ENCODE data around the gene PBX4. TPM values are rescaled to one million over a fixed set of nuclear protein-coding genes. Genes with fewer than 3 reads are reported as not detected.
"Not testable (repeated sequence)": the region's sequence is repeated elsewhere in the genome, so short reads cannot be mapped to it uniquely, and the experiment has no call there.

PBX4 gene
- total RNA-seq, 2 donors from 2014 or later = 28.3 to 56.8 TPM

GRCh38 chr19:19606686-19607085, 11.8 kb downstream of the PBX4 start:
- peaks cover 48% of the 10 kb centered on the region for H3K4me1 Mint-ChIP-seq (ENCODE audit: low read depth)

GRCh38 chr19:19606021-19606420, 12.5 kb downstream of the PBX4 start:
- peak overlapping the region; percentile 57 to 63 for H3K4me3 Mint-ChIP-seq
- H3K9me3 Mint-ChIP-seq = peaks cover 2% of the 10 kb centered on the region in 2 donors
- peak; percentile 45 to 51 for DNase-seq
- peaks cover 10 to 16% of the 10 kb centered on the region in 2 donors for H3K36me3 Mint-ChIP-seq (ENCODE audit: insufficient read depth in 2 of 2)
- peaks cover 54% of the 10 kb centered on the region for H3K4me1 Mint-ChIP-seq (ENCODE audit: low read depth)
- no peaks in the 10 kb centered on the region for H3K27me3 Mint-ChIP-seq (ENCODE audit: low read depth)
- ATAC-seq (replicated peaks in 1 of 2) = peak; percentile 88 to 92
- H3K27ac Mint-ChIP-seq = peak overlapping the region; percentile 91

More at GRCh38 chr19:19606686-19607085, 11.8 kb downstream of the PBX4 start:
- not testable (repeated sequence) for H3K27me3 Mint-ChIP-seq (ENCODE audit: low read depth); H3K36me3 Mint-ChIP-seq (ENCODE audit: insufficient read depth in 2 of 2); ATAC-seq (replicated peaks in 1 of 2); DNase-seq; H3K9me3 Mint-ChIP-seq
- H3K27ac Mint-ChIP-seq = peak overlapping the region; percentile 91
- peak overlapping the region; percentile 57 to 63 for H3K4me3 Mint-ChIP-seq

DNA sequence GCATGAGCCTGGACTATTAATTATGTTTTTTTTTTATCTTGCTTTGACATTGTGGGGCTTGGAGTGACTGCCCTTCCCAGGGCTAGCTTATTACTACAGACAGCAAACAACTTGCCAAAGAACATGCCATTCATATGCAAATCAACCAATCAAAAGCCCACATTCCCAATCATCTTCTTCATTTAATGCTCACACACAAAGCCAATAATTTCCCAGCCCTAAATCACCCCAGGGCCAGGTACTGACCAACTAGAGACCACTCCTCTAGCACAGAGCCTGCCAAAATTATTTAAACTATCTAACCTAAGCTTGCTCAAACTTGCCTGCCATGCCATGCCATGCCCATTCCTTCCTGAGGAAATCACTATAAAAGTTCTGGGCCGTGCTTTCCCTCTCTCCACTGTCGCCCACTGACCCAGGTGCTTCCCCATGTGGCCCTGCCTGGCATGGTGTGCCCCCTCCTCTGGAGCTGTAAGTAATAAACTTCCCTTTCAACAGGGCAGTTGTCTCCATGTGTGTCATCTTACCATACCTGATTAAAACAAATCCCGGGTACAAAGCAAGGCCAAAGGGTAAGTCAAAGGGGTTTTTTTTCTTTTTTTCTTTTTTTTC, 15.7 kb downstream of the PBX4 start:
- Mint-ChIP-seq H3K4me3 (peak overlapping the region; percentile 47 to 48), H3K27ac (peak overlapping the region; percentile 56), H3K4me1 (ENCODE audit: low read depth) (peaks cover 70% of the 10 kb centered on the region), H3K9me3 (peaks cover 3 to 5% of the 10 kb centered on the region in 2 donors), H3K27me3 (ENCODE audit: low read depth) (no peaks in the 10 kb centered on the region), H3K36me3 (ENCODE audit: insufficient read depth in 2 of 2) (peaks cover 8 to 9% of the 10 kb centered on the region in 2 donors)
- no peak for DNase-seq
- no peak for ATAC-seq (replicated peaks in 1 of 2)

DNA sequence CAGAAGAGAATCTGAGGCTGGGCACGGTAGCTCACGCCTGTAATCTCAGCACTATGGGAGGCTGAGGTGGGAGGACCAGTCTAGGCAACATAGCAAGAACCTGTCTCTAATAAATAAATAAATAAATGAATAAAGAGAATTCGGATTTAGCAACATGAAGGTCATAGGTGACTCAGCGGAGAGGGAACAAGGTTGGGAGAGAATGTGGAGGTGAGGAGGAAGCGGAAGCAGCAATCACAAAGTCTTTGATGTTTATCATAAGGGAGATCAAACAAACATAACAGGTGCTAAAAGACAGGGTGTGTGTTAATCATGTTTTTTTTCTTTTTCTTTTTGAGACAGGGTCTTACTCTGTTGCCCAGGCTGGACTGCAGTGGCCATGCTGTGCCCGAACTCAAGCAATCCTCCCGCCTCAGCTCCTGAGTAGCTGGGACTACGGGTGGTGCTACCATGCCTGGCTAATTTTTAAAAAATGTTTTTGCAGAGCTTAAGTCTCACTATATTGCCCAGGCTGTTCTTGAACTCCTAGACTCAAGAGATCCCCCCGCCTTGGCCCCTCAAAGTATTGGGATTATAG, 16.3 kb downstream of the PBX4 start:
- peaks cover 75% of the 10 kb centered on the region for H3K4me1 Mint-ChIP-seq (ENCODE audit: low read depth)
- peak overlapping the region; percentile 48 to 49 for H3K4me3 Mint-ChIP-seq
- peaks cover 3 to 5% of the 10 kb centered on the region in 2 donors for H3K9me3 Mint-ChIP-seq
- DNase-seq (no peak), ATAC-seq (replicated peaks in 1 of 2) (no peak)
- peaks cover 10 to 11% of the 10 kb centered on the region in 2 donors for H3K36me3 Mint-ChIP-seq (ENCODE audit: insufficient read depth in 2 of 2)
- H3K27me3 Mint-ChIP-seq (ENCODE audit: low read depth) = no peaks in the 10 kb centered on the region
- H3K27ac Mint-ChIP-seq = peak overlapping the region; percentile 88

- Mint-ChIP-seq H3K27me3 (ENCODE audit: low read depth) (no peaks in the 10 kb centered on the region), H3K36me3 (ENCODE audit: insufficient read depth in 2 of 2) (peaks cover 9 to 10% of the 10 kb centered on the region in 2 donors), H3K9me3 (peaks cover 3 to 5% of the 10 kb centered on the region in 2 donors), H3K4me3 (peak overlapping the region; percentile 48 to 49), H3K27ac (peak overlapping the region; percentile 88), H3K4me1 (ENCODE audit: low read depth) (peaks cover 81% of the 10 kb centered on the region)
- DNase-seq = no peak
- ATAC-seq (replicated peaks in 1 of 2) = no peak
Observed at GRCh38 chr19:19600793-19601330, 17.6 kb downstream of the PBX4 start.

DNA sequence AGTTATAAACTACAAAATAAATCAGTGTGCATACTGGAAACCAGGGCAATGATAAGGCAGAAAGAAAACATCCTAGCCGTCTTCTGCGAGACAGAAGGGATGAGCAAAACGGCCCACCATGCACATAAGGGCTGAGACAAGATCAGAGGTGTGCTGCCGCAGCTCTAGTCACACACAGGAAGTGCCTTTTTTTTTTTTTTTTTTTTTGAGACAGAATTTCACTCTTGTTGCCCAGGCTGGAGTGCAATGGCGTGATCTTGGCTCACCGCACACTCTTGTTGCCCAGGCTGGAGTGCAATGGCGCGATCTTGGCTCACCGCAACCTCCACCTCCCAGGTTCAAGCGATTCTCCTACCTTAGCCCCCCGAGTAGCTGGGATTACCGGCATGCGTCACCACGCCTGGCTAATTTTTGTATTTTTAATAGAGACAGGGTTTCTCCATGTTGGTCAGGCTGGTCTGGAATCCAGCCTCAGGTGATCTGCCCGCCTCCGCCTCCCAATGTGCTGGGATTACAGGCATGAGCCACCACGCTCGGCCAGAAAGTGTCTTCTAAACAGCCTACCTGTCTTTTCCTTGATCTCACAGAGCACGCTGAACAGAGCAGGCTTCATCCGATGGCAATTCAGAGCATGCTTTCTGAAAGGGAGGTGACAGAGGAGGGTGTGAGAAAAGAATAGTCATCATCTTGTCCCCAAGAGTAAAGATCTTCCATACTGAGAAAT, 19.6 kb downstream of the PBX4 start:
- Mint-ChIP-seq H3K27ac (peak overlapping the region; percentile 97), H3K36me3 (ENCODE audit: insufficient read depth in 2 of 2) (peaks cover 9 to 14% of the 10 kb centered on the region in 2 donors), H3K4me3 (peak overlapping the region; percentile 73 to 86), H3K4me1 (ENCODE audit: low read depth) (peaks cover 90% of the 10 kb centered on the region)
- peak; percentile 61 to 71 for ATAC-seq (replicated peaks in 1 of 2)
- not testable (repeated sequence) for H3K9me3 Mint-ChIP-seq; H3K27me3 Mint-ChIP-seq (ENCODE audit: low read depth)
- DNase-seq = peak; percentile 67 to 80

DNA sequence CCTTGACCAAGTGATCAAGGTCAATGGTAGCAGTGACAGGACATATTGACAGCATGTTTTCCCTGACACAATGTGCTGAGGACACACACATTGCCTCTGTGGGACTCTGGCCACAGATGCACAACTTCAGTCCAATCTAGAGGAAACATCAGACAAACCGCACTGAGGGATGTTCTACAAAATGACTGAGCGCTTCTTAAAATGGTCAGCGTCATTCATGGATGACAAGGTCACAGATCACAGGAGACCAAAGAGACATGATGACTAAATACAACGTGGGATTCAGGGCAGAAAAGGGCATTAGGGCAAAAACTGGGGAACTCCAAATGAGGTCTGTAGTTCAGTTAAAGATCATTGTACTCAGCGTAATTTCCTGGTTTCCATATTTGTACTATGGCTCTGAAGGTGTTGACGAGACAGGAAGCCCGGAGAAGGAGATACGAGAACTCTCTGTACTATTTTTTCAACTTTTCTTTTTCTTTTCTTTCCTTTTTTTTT, 20.6 kb downstream of the PBX4 start:
- peak; percentile 73 to 76 for DNase-seq
- ATAC-seq (replicated peaks in 1 of 2) = peak; percentile 73 to 76
- H3K36me3 Mint-ChIP-seq (ENCODE audit: insufficient read depth in 2 of 2) = peaks cover 9 to 16% of the 10 kb centered on the region in 2 donors
- peak overlapping the region; percentile 73 to 86 for H3K4me3 Mint-ChIP-seq
- H3K27me3 Mint-ChIP-seq (ENCODE audit: low read depth) = no peaks in the 10 kb centered on the region
- H3K9me3 Mint-ChIP-seq = peaks cover 3 to 5% of the 10 kb centered on the region in 2 donors
- H3K27ac Mint-ChIP-seq = peak overlapping the region; percentile 97
- peaks cover 80% of the 10 kb centered on the region for H3K4me1 Mint-ChIP-seq (ENCODE audit: low read depth)

DNA sequence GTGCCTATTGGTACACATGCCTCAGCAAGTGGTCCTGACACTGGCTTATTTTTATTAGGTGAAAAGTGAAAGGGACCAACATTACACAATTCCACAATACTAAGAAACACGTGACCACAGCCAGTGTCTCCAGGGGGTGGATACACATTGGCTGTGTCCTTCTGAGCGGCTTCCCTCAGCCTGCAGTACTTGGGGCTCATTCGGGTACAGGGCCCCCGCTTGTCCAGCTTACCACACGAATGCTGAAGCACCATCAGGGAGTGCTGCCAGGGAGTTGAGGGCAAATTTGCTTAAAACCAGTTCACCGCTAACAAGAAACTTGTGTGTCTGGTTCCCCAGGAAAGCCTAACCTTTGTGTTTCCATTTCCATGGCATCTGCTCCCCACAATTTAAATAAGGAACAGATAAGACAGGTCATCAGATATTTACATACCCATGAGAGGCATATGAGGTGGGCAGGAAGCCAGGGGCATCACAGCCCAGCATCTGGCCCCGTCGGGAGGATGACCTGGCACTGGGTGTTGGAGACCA, 23.3 kb downstream of the PBX4 start:
- no peak for ATAC-seq (replicated peaks in 1 of 2)
- Mint-ChIP-seq H3K36me3 (ENCODE audit: insufficient read depth in 2 of 2) (peaks cover 3 to 13% of the 10 kb centered on the region in 2 donors), H3K9me3 (no peaks in the 10 kb centered on the region), H3K4me3 (peak overlapping the region in 1 of 2 donors; percentile 8), H3K27ac (peak overlapping the region; percentile 8), H3K27me3 (ENCODE audit: low read depth) (no peaks in the 10 kb centered on the region), H3K4me1 (ENCODE audit: low read depth) (peaks cover 77% of the 10 kb centered on the region)
- DNase-seq = no peak

DNA sequence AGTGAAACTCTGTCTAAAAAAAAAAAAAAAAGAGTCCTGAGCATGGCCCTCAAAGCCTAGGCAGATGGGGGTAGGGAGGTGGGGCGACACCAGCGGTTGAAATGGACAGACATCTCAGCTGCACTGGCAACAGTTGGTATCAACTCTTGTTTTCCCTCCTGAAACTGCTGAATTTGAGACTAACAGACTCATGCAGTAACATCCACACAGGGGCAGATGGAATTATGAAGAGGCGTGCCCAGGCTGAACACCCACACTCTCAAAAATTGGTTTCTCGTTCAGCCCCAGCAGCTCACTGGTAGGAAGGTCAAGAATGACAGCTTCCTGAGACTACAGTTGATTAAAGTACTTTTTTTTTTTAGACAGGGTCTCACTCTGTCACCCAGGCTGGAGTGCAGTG, 24.1 kb downstream of the PBX4 start:
- no peaks in the 10 kb centered on the region for H3K27me3 Mint-ChIP-seq (ENCODE audit: low read depth)
- H3K27ac Mint-ChIP-seq = no peak overlapping the region
- H3K4me3 Mint-ChIP-seq = peak overlapping the region; percentile 42 to 62
- peaks cover 7 to 13% of the 10 kb centered on the region in 2 donors for H3K36me3 Mint-ChIP-seq (ENCODE audit: insufficient read depth in 2 of 2)
- H3K9me3 Mint-ChIP-seq = no peaks in the 10 kb centered on the region
- DNase-seq (peak in 1 of 2 donors; percentile 25), ATAC-seq (replicated peaks in 1 of 2) (no peak)
- H3K4me1 Mint-ChIP-seq (ENCODE audit: low read depth) = peaks cover 80% of the 10 kb centered on the region

- Mint-ChIP-seq H3K36me3 (ENCODE audit: insufficient read depth in 2 of 2) (peaks cover 8 to 18% of the 10 kb centered on the region in 2 donors), H3K27ac (peak overlapping the region; percentile 76), H3K4me3 (no peak overlapping the region), H3K4me1 (ENCODE audit: low read depth) (peaks cover 80% of the 10 kb centered on the region), H3K9me3 (no peaks in the 10 kb centered on the region), H3K27me3 (ENCODE audit: low read depth) (no peaks in the 10 kb centered on the region)
- ATAC-seq (replicated peaks in 1 of 2) = no peak
- no peak for DNase-seq
Observed at GRCh38 chr19:19592690-19593089, 25.8 kb downstream of the PBX4 start.

GRCh38 chr19:19591133-19591825, 27.2 kb downstream of the PBX4 start:
- H3K27ac Mint-ChIP-seq = peak overlapping the region; percentile 94
- peak overlapping the region; percentile 75 to 82 for H3K4me3 Mint-ChIP-seq
- H3K4me1 Mint-ChIP-seq (ENCODE audit: low read depth) = peaks cover 66% of the 10 kb centered on the region
- H3K36me3 Mint-ChIP-seq (ENCODE audit: insufficient read depth in 2 of 2) = peaks cover 6 to 15% of the 10 kb centered on the region in 2 donors
- no peaks in the 10 kb centered on the region for H3K27me3 Mint-ChIP-seq (ENCODE audit: low read depth)
- no peaks in the 10 kb centered on the region for H3K9me3 Mint-ChIP-seq
- peak; percentile 77 to 82 for DNase-seq
- ATAC-seq (replicated peaks in 1 of 2) = peak; percentile 90 to 93

DNA sequence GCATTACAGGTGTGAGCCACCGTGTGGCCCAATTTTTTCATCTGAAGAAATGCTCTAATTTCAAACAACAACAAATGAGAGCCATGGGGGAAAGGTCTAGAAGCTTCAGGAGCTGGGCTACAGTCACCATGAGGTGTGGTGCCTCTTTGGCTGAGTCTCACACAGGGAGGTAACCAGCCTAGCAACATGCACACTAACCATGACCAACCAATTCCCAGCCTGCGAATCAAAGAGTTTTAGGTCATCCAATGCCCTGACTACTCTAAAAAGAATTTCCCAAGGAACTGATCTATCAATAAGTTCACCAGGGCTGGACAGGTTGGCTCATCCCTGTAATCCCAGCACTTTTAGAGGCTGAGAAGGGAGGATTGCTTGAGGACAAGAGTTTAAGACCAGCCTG, 29.9 kb downstream of the PBX4 start:
- Mint-ChIP-seq H3K27me3 (ENCODE audit: low read depth) (no peaks in the 10 kb centered on the region), H3K9me3 (no peaks in the 10 kb centered on the region), H3K4me1 (ENCODE audit: low read depth) (peaks cover 48% of the 10 kb centered on the region), H3K36me3 (ENCODE audit: insufficient read depth in 2 of 2) (peaks cover 9 to 13% of the 10 kb centered on the region in 2 donors), H3K4me3 (peak overlapping the region; percentile 62 to 64), H3K27ac (peak overlapping the region; percentile 94)
- DNase-seq = no peak
- ATAC-seq (replicated peaks in 1 of 2) = no peak
